NCI-H345 (cell line): ENCODE measurements around the gene AGK.

Source experiments
- DNase-seq: peaks from one replicate; lab custom pipeline; 2025; lab: John Stamatoyannopoulos, UW

Gene AGK

GRCh38 chr7:141551094-141551781 is at the start of gene AGK:
Gene AGK, plus strand, starts transcription at chr7:141551410. Its CDS starts 4,057 bp downstream, at chr7:141555467.
- DNase-seq = peak; percentile 86

- DNase-seq = no peak
These were observed 49.8 kb upstream of the AGK start for GRCh38 chr7:141501451-141501850.

- DNase-seq = no peak
These were observed 39.9 kb upstream of the AGK start for GRCh38 chr7:141511316-141511675.

- no peak for DNase-seq
These were observed 39.4 kb upstream of the AGK start for GRCh38 chr7:141511676-141512396.

- DNase-seq = no peak
These were observed 38.6 kb upstream of the AGK start for GRCh38 chr7:141512597-141512996.

GRCh38 chr7:141513720-141514119 is 37.5 kb upstream of the AGK start:
- no peak for DNase-seq

- DNase-seq = no peak
These were observed 35.3 kb upstream of the AGK start for GRCh38 chr7:141515941-141516340.

- no peak for DNase-seq
These were observed 31.6 kb upstream of the AGK start for GRCh38 chr7:141519623-141520022.

- no peak for DNase-seq
These were observed 28.4 kb upstream of the AGK start for GRCh38 chr7:141522657-141523342.

GRCh38 chr7:141525973-141526514 is 25.2 kb upstream of the AGK start:
- DNase-seq = no peak

GRCh38 chr7:141527076-141527475 is 24.1 kb upstream of the AGK start:
- no peak for DNase-seq

- DNase-seq = no peak
These were observed 22.8 kb upstream of the AGK start for GRCh38 chr7:141528399-141528798.

GRCh38 chr7:141533149-141533949 is 17.9 kb upstream of the AGK start:
- DNase-seq = peak; percentile 88

- DNase-seq = no peak
These were observed 16.2 kb upstream of the AGK start for GRCh38 chr7:141534757-141535737.

GRCh38 chr7:141537906-141538305 is 13.3 kb upstream of the AGK start:
- DNase-seq = no peak

GRCh38 chr7:141541375-141541774 is 9.8 kb upstream of the AGK start:
- peak; percentile 91 for DNase-seq

GRCh38 chr7:141544831-141545230 is 6.4 kb upstream of the AGK start:
- DNase-seq = no peak

- DNase-seq = no peak
These were observed 1.6 kb upstream of the AGK start for GRCh38 chr7:141549582-141549981.

GRCh38 chr7:141550386-141551093 is 670 bp upstream of the AGK start:
- DNase-seq = peak; percentile 33

- DNase-seq = no peak
These were observed 572 bp downstream of the AGK start for GRCh38 chr7:141551782-141552181.
